Mesothelial cell of epicardium (in vitro differentiated cells): Measurements from ENCODE around the gene TTI1. TPM values are rescaled to one million over a fixed set of nuclear protein-coding genes. Genes with fewer than 3 reads are reported as not detected.
"Not testable (repeated sequence)": the region's sequence is repeated elsewhere in the genome, so short reads cannot be mapped to it uniquely, and the experiment has no call there.

Experiments used
- DNase-seq, 2 experiments: peaks; one replicate each; pipeline ENCODE4 v3.0.0; 2021; ENCODE audit warnings: low spot score in 2 of 2; ENCODE audit not compliant: unreplicated experiment in 2 of 2
- H3K27ac Mint-ChIP-seq: 2 replicates; pipeline ENCODE4 v1.8.0; 2021; ENCODE audit warnings: mixed read lengths
- H3K27me3 Mint-ChIP-seq: 2 replicates; pipeline ENCODE4 v1.8.0; 2021; ENCODE audit warnings: low read depth, mixed read lengths
- H3K36me3 Mint-ChIP-seq: 2 replicates; pipeline ENCODE4 v1.8.0; 2021; ENCODE audit warnings: mixed read lengths
- H3K4me1 Mint-ChIP-seq: 2 replicates; pipeline ENCODE4 v1.8.0; 2021; ENCODE audit warnings: mixed read lengths
- H3K4me3 Mint-ChIP-seq: 2 replicates; pipeline ENCODE4 v1.8.0; 2021; ENCODE audit warnings: mild to moderate bottlenecking, moderate library complexity, mixed read lengths
- H3K9me3 Mint-ChIP-seq: 2 replicates; pipeline ENCODE4 v1.8.0; 2021; ENCODE audit warnings: mixed read lengths
- CTCF ChIP-seq: fragments of 200-600 bp; sonication (generic); IDR thresholded peaks from one replicate; pipeline ENCODE4 v1.5.0; 2021; ENCODE audit warnings: antibody characterized with exemption; ENCODE audit not compliant: unreplicated experiment
- total RNA-seq: library from RNA; stranded (reverse); gene quantifications from 3 replicates; pipeline ENCODE4 v1.2.1, GENCODE V29; 2021

The TTI1 gene
- total RNA-seq, 1 donor from 2014 or later, result 33.2 TPM

DNA sequence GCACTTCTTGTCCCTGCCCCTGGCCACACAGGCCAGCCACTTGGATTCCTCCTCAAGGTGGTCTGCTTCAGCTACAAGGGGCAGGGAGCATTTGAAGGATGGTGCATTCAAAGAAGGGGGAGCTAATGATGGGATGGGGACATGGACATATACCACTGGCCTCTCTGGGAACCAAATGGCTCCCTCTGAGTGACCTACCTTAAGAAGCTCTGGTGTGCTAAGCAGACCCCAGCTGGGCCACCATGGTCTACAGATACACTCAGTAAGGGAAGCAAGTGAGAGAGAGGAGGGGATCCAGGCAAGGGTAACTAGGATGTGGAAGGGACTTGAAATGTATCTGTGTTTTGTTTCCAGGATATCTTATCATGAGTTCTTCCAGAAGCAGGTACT, 62.4 kb downstream of the TTI1 start:
- H3K4me1 Mint-ChIP-seq, result no peaks in the 10 kb centered on the region
- DNase-seq, result no peak
- no peak overlapping the region for H3K4me3 Mint-ChIP-seq
- H3K27ac Mint-ChIP-seq, result no peak overlapping the region
- H3K9me3 Mint-ChIP-seq, result peaks cover 29% of the 10 kb centered on the region
- H3K27me3 Mint-ChIP-seq, result peaks cover 7% of the 10 kb centered on the region
- peaks cover 3% of the 10 kb centered on the region for H3K36me3 Mint-ChIP-seq
- TF ChIP-seq CTCF, result no peak

- H3K9me3 Mint-ChIP-seq, result peaks cover 30% of the 10 kb centered on the region
- no peak for TF ChIP-seq CTCF
- H3K27ac Mint-ChIP-seq, result no peak overlapping the region
- H3K4me1 Mint-ChIP-seq, result no peaks in the 10 kb centered on the region
- H3K27me3 Mint-ChIP-seq, result peaks cover 8% of the 10 kb centered on the region
- peaks cover 3% of the 10 kb centered on the region for H3K36me3 Mint-ChIP-seq
- DNase-seq, result no peak
- H3K4me3 Mint-ChIP-seq, result no peak overlapping the region
These were observed 63.1 kb downstream of the TTI1 start for GRCh38 chr20:37969949-37970855.

DNA sequence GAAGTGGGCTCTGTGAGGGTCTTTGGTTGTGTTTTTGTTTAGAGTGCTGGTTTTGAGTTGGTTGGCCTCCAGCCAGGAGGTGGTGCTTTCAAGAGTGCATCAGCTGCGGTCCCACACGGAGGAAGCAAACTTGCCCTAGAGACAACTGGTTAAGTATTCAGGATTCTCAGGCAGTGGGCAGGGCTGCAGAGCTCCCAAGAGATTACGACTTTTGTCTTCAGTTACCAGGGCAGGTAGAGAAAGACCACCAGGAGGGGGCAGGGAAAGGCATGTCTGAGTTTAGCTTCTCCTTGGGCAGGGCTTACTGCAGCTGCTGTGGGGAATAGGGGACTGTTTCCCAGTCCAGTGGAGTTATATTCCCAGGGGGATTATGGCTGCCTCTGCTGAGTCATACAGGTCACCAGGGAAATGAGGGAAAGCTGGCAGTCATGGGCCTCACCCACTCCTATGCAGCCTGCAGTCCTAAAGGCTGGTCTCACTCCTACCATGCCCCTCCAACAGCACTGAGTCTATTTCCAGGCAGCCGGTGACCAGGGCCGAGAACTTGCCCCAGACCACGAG, 64.3 kb downstream of the TTI1 start:
- H3K27me3 Mint-ChIP-seq, result peaks cover 20% of the 10 kb centered on the region
- H3K4me1 Mint-ChIP-seq, result no peaks in the 10 kb centered on the region
- H3K27ac Mint-ChIP-seq, result no peak overlapping the region
- peaks cover 41% of the 10 kb centered on the region for H3K9me3 Mint-ChIP-seq
- DNase-seq, result no peak
- H3K4me3 Mint-ChIP-seq, result no peak overlapping the region
- TF ChIP-seq CTCF, result no peak
- peaks cover 3% of the 10 kb centered on the region for H3K36me3 Mint-ChIP-seq

DNA sequence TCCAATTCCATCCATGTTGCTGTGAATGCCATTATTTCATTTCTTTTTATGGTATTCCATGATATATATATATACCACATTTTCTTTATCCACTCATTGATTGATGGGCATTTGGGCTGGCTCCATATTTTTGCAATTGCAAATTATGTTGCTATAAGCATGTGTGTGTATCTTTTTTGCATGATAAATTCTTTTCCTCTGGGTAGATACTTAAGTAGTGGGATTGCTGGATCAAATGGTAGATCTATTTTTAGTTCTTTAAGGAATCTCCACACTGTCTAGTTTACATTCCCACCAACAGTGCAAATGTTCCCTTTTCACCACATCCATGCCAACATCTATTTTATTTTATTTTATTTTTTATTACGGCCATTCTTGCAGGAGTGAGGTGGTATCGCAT, 69.8 kb downstream of the TTI1 start:
- H3K36me3 Mint-ChIP-seq, DNase-seq, H3K27ac Mint-ChIP-seq, H3K4me1 Mint-ChIP-seq, H3K4me3 Mint-ChIP-seq: not testable (repeated sequence)
- Mint-ChIP-seq H3K27me3 (peaks cover 25% of the 10 kb centered on the region), H3K9me3 (peaks cover 58% of the 10 kb centered on the region)

DNA sequence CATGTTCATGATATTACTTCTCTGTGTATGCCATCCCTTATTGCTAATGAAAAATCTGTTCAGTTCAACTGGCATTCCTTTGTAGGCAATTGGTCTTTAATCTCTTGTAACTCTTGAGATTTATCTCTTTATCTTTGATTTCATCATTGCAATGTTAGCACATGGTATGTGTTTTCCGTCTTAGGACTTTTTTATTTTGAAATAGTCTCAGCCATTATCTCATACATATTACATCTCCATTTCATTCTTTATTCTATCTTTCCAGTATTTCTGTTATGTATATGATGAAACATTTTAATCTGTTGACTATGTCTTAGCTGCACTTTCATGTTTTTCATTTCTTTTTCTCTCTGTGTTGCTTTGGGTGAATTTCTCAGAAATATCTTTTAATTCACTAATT, 72.2 kb downstream of the TTI1 start:
- H3K27me3 Mint-ChIP-seq, result peaks cover 22% of the 10 kb centered on the region
- no peak for TF ChIP-seq CTCF
- H3K27ac Mint-ChIP-seq, result no peak overlapping the region

DNA sequence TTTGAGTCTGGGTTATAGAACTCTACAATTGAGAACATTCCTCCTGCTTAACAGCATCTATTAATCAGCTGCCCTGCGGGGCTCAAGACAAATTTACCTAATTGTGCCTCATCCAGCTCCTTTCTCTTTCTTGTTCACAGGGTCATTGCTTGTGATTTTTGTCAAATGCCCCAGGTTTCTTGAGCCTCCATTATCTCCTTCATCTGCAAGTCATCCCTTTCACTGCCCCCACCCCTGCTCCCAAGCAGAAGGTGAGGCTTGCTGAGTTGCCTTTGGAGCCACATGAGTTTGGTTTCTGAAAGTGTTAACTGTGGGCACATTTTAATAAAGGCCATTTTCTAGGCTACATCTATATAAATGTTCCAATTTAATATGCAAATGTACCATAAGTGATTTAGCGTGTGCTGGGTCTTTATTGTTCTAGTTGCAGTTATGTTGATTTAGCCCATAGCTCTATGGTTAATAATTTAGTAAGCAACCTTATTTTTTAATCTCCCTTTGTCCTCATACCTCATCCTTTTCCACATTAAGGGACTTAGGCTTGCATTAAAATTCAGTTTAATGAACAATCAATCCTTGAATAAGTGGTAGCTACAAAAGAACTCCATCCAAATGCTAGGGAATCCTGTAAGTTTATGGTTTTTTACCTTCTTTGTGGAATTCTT, 74.3 kb downstream of the TTI1 start:
- peaks cover 2% of the 10 kb centered on the region for H3K4me1 Mint-ChIP-seq
- H3K9me3 Mint-ChIP-seq, result peaks cover 22% of the 10 kb centered on the region
- H3K36me3 Mint-ChIP-seq, result no peaks in the 10 kb centered on the region
- H3K4me3 Mint-ChIP-seq, result no peak overlapping the region
- TF ChIP-seq CTCF, result no peak
- H3K27me3 Mint-ChIP-seq, result peaks cover 9% of the 10 kb centered on the region
- no peak overlapping the region for H3K27ac Mint-ChIP-seq
- DNase-seq, result no peak

More for the DNA sequence above, 72.2 kb downstream of the TTI1 start:
- no peak overlapping the region for H3K4me3 Mint-ChIP-seq
- H3K36me3 Mint-ChIP-seq, result no peaks in the 10 kb centered on the region
- no peak for DNase-seq
- peaks cover 34% of the 10 kb centered on the region for H3K9me3 Mint-ChIP-seq
- H3K4me1 Mint-ChIP-seq, result peaks cover 2% of the 10 kb centered on the region
